IMR-90 (cell line): ENCODE measurements around the gene CLSTN3. TPM values are rescaled to one million over a fixed set of nuclear protein-coding genes. Genes with fewer than 3 reads are reported as not detected.

Experiments used
- ATAC-seq: fragments of 200-7000 bp; cut with Tn5 transposase; 2 replicates; pipeline ENCODE4 v1.9.1; 2020; ENCODE audit warnings: low read depth, mild to moderate bottlenecking, moderate library complexity
- BruUV-seq: library from RNA; stranded (reverse); fragments of 400-500 nt; replicated peaks from 2 replicates; lab custom pipeline; 2021; lab: Mats Ljungman, UMichigan
- CTCF ChIA-PET: fragments of 300-600 bp; formaldehyde crosslinking; extraction: SDS; loops from one replicate; lab custom pipeline; 2021; ENCODE audit warnings: antibody characterized with exemption; lab: Yijun Ruan, JAX
- POLR2A ChIA-PET: fragments of 300-600 bp; sonication (Branson Sonifier 250); formaldehyde crosslinking; loops from one replicate; lab custom pipeline; 2022; ENCODE audit warnings: antibody characterized with exemption; ENCODE audit not compliant: unreplicated experiment; lab: Charles Lee
- DNase-seq: peaks from one replicate; pipeline ENCODE4 v3.0.0; 2013
- H2AFZ ChIP-seq: replicated peaks from 2 replicates; pipeline ENCODE3; 2013; ENCODE audit warnings: low read length, mild to moderate bottlenecking; ENCODE audit not compliant: poor library complexity
- H2AK5ac ChIP-seq: 2 replicates; pipeline ENCODE4 v1.6.1; 2013; ENCODE audit warnings: low read depth, low read length, inconsistent platforms
- H2AK9ac ChIP-seq: replicated peaks from 2 replicates; pipeline ENCODE3; 2013; ENCODE audit warnings: mild to moderate bottlenecking, low read depth, low read length, moderate library complexity; ENCODE audit not compliant: poor library complexity
- H2BK120ac ChIP-seq: 2 replicates; pipeline ENCODE4 v1.6.1; 2013; ENCODE audit warnings: low read depth, low read length, inconsistent platforms
- H2BK15ac ChIP-seq: 3 replicates; pipeline ENCODE4 v1.6.1; 2013; ENCODE audit warnings: low read depth, low read length, inconsistent platforms
- H2BK20ac ChIP-seq: 2 replicates; pipeline ENCODE4 v1.6.1; 2013; ENCODE audit warnings: low read depth, mild to moderate bottlenecking, inconsistent platforms, low read length, moderate library complexity
- H2BK5ac ChIP-seq: 2 replicates; pipeline ENCODE4 v1.6.1; 2013; ENCODE audit warnings: mild to moderate bottlenecking, low read depth, low read length, inconsistent platforms; ENCODE audit not compliant: poor library complexity, severe bottlenecking
- H3K14ac ChIP-seq: replicated peaks from 2 replicates; pipeline ENCODE4 v1.6.1; 2013; ENCODE audit warnings: low read depth, low read length, inconsistent platforms
- H3K18ac ChIP-seq: 2 replicates; pipeline ENCODE4 v1.6.1; 2013; ENCODE audit warnings: low read depth, low read length, control low read depth
- H3K23ac ChIP-seq: 2 replicates; pipeline ENCODE4 v1.6.1; 2013; ENCODE audit warnings: low read depth, low read length, inconsistent platforms
- H3K27ac ChIP-seq: 2 replicates; pipeline ENCODE4 v1.5.1; 2013; ENCODE audit warnings: mild to moderate bottlenecking, control low read depth, low read length; ENCODE audit not compliant: insufficient read depth
- H3K27me3 ChIP-seq: 2 replicates; pipeline ENCODE4 v1.6.1; 2013; ENCODE audit warnings: low read length; ENCODE audit not compliant: control insufficient read depth, insufficient read depth
- H3K36me3 ChIP-seq: 2 replicates; pipeline ENCODE4 v1.6.1; 2013; ENCODE audit warnings: low read length, mixed read lengths; ENCODE audit not compliant: control insufficient read depth, insufficient read depth
- H3K4ac ChIP-seq: 2 replicates; pipeline ENCODE4 v1.6.1; 2013; ENCODE audit warnings: low read depth, low read length, inconsistent platforms
- H3K4me1 ChIP-seq: 2 replicates; pipeline ENCODE4 v1.6.1; 2013; ENCODE audit warnings: low read length, mixed read lengths; ENCODE audit not compliant: control insufficient read depth, insufficient read depth
- H3K4me2 ChIP-seq: 2 replicates; pipeline ENCODE4 v1.6.1; 2013; ENCODE audit warnings: low read depth, mild to moderate bottlenecking, control low read depth, low read length, moderate library complexity
- H3K4me3 ChIP-seq: 2 replicates; pipeline ENCODE4 v1.5.1; 2013; ENCODE audit warnings: low read depth, mild to moderate bottlenecking, control low read depth, low read length, moderate library complexity; ENCODE audit not compliant: insufficient read depth
- H3K56ac ChIP-seq: 2 replicates; pipeline ENCODE4 v1.6.1; 2013; ENCODE audit warnings: low read length, inconsistent platforms; ENCODE audit not compliant: insufficient read depth; ENCODE audit errors: extremely low read depth
- H3K79me1 ChIP-seq, 2 experiments: 2 replicates each; pipeline ENCODE4 v1.6.1; 2013; ENCODE audit warnings: low read length in 2 of 2, inconsistent platforms in 1 of 2, low read depth in 1 of 2
- H3K9ac ChIP-seq: 2 replicates; pipeline ENCODE4 v1.6.1; 2013; ENCODE audit warnings: low read depth, low read length, control low read depth
- H3K9me1 ChIP-seq: 2 replicates; pipeline ENCODE4 v1.6.1; 2013; ENCODE audit warnings: low read length, inconsistent platforms; ENCODE audit not compliant: insufficient read depth
- H3K9me3 ChIP-seq: 2 replicates; pipeline ENCODE4 v1.6.1; 2013; ENCODE audit warnings: low read length; ENCODE audit not compliant: control insufficient read depth, insufficient read depth
- H4K20me1 ChIP-seq: 2 replicates; pipeline ENCODE4 v1.6.1; 2013; ENCODE audit warnings: low read length, inconsistent platforms; ENCODE audit not compliant: insufficient read depth
- H4K5ac ChIP-seq: 2 replicates; pipeline ENCODE4 v1.6.1; 2013; ENCODE audit warnings: mild to moderate bottlenecking, low read depth, low read length, control low read depth
- H4K8ac ChIP-seq, 2 experiments: 2 replicates each; pipeline ENCODE4 v1.6.1; 2013; ENCODE audit warnings: low read depth in 2 of 2, low read length in 2 of 2, control low read depth in 1 of 2, inconsistent platforms in 1 of 2
- H4K91ac ChIP-seq: 2 replicates; pipeline ENCODE4 v1.6.1; 2013; ENCODE audit warnings: low read depth, low read length, inconsistent platforms; ENCODE audit not compliant: insufficient read depth
- BHLHE40 ChIP-seq: fragments of 150-350 bp; IDR thresholded peaks from 2 replicates; pipeline ENCODE4 v1.6.1; 2016; ENCODE audit warnings: mild to moderate bottlenecking, low read depth, low read length
- CEBPB ChIP-seq: IDR thresholded peaks from 2 replicates; pipeline ENCODE4 v1.6.1; 2012; ENCODE audit warnings: low read depth, low read length, improper control_type of control experiment
- CTCF ChIP-seq: conservative IDR thresholded peaks from 2 replicates; pipeline ENCODE4 v1.5.1; 2012; ENCODE audit warnings: mild to moderate bottlenecking, low read depth, low read length, improper control_type of control experiment
- ELK1 ChIP-seq: fragments of 150-350 bp; IDR thresholded peaks from 2 replicates; pipeline ENCODE4 v1.6.1; 2016; ENCODE audit warnings: low read depth, mild to moderate bottlenecking, low read length, moderate library complexity, borderline replicate concordance
- FOS ChIP-seq: fragments of 150-350 bp; IDR thresholded peaks from 2 replicates; pipeline ENCODE4 v1.6.1; 2016; ENCODE audit warnings: low read depth, low read length
- MAFK ChIP-seq: IDR thresholded peaks from 2 replicates; pipeline ENCODE4 v1.6.1; 2012; ENCODE audit warnings: low read depth, low read length, improper control_type of control experiment
- MAZ ChIP-seq: IDR thresholded peaks from 2 replicates; pipeline ENCODE4 v1.6.1; 2012; ENCODE audit warnings: low read depth, mild to moderate bottlenecking, low read length, improper control_type of control experiment, moderate library complexity, borderline replicate concordance
- MXI1 ChIP-seq: IDR thresholded peaks from 2 replicates; pipeline ENCODE4 v1.6.1; 2012; ENCODE audit warnings: low read depth, mild to moderate bottlenecking, low read length, moderate library complexity, borderline replicate concordance
- POLR2A ChIP-seq: IDR thresholded peaks from 2 replicates; pipeline ENCODE4 v1.6.1; 2012; ENCODE audit warnings: mild to moderate bottlenecking, low read depth, low read length
- RAD21 ChIP-seq: IDR thresholded peaks from 2 replicates; pipeline ENCODE4 v1.6.1; 2012; ENCODE audit warnings: low read length, improper control_type of control experiment
- RCOR1 ChIP-seq: IDR thresholded peaks from 2 replicates; pipeline ENCODE4 v1.6.1; 2012; ENCODE audit warnings: mild to moderate bottlenecking, low read length, improper control_type of control experiment; ENCODE audit not compliant: insufficient replicate concordance
- SMC3 ChIP-seq: fragments of 150-350 bp; IDR thresholded peaks from 2 replicates; pipeline ENCODE4 v1.6.1; 2016; ENCODE audit warnings: low read depth, mild to moderate bottlenecking, antibody characterized with exemption, low read length, moderate library complexity
- USF2 ChIP-seq: fragments of 150-350 bp; IDR thresholded peaks from 2 replicates; pipeline ENCODE4 v1.6.1; 2017; ENCODE audit warnings: mild to moderate bottlenecking, antibody characterized with exemption, low read length, low read depth
- WGBS, 2 experiments: methylation state at CpG; one replicate each; pipeline versions ENCODE4 v1.1.5 to v1.1.7; 2013; ENCODE audit warnings: missing lambda C conversion rate in 2 of 2; ENCODE audit not compliant: insufficient read length in 1 of 2; ENCODE audit errors: extremely low coverage in 2 of 2; 5-methylcytosine and 5-hydroxymethylcytosine counted together
- dilution Hi-C: fragments of 300-500 bp; cut with HindIII; formaldehyde crosslinking; loops from one replicate; pipeline ENCODE4 v1.14.3; 2018; ENCODE audit warnings: low sequenced_read_pairs; ENCODE audit not compliant: unreplicated experiment
- in situ Hi-C: fragments of 300-500 bp; cut with MboI; formaldehyde crosslinking; loops from 3 replicates; pipeline ENCODE4 v1.14.3; 2019; ENCODE audit warnings: low sequenced_read_pairs, inconsistent platforms, mixed read lengths
- intact Hi-C: fragments of 100-400 bp; cut with micrococcal nuclease; formaldehyde crosslinking; loops from 2 replicates; pipeline ENCODE4 v1.10.0; 2022
- polyA plus RNA-seq, 3 experiments: library from polyadenylated mRNA; depleted of rRNA; stranded (reverse); fragments of >200 nt; gene quantifications; 2 replicates each; pipeline ENCODE4 v1.2.3, GENCODE V29; 2012; ENCODE audit warnings: low replicate concordance in 1 of 3
- total RNA-seq: library from RNA; depleted of rRNA; stranded (reverse); fragments of >200 nt; gene quantifications from 2 replicates; pipeline ENCODE4 v1.2.3, GENCODE V29; 2012

CLSTN3 gene
- total and polyA plus RNA-seq, 2 of the 4 experiments (the other 2 are of a cell fraction), result 4.1 to 16.4 TPM

GRCh38 chr12:7081037-7081436 lies 49.1 kb upstream of the CLSTN3 start:
- peaks cover 0 to 5% of the 10 kb centered on the region in 2 experiments; a peak in 1 of 4 replicates for H3K79me1 ChIP-seq

More at GRCh38 chr12:7081037-7081436, 49.1 kb upstream of the CLSTN3 start:
- Histone ChIP-seq H3K18ac (no peak overlapping the region; the same call in 1 of the 2 replicates), H3K36me3 (peaks cover 45% of the 10 kb centered on the region), H3K4me2 (no peak overlapping the region), H4K20me1 (peaks cover 4% of the 10 kb centered on the region; the same call in 1 of the 2 replicates), H4K8ac (no peak overlapping the region), H2BK15ac (0 out of 3 replicates have a peak overlapping the region, but pooled peaks have one; percentile 41), H3K9me1 (peaks cover 24% of the 10 kb centered on the region), H3K27ac (peak overlapping the region; percentile 56; the same call in 1 of the 2 replicates), H3K23ac (no peak overlapping the region), H3K4me3 (no peak overlapping the region), H4K91ac (no peak overlapping the region), H3K14ac (no peak overlapping the region), H3K9ac (no peak overlapping the region), H2BK20ac (no peak overlapping the region), H3K27me3 (no peaks in the 10 kb centered on the region), H4K5ac (no peak overlapping the region), H2AK9ac (no peak overlapping the region), H3K9me3 (no peaks in the 10 kb centered on the region), H3K4me1 (peaks cover 14% of the 10 kb centered on the region), H3K4ac (no peak overlapping the region), H2AK5ac (peak overlapping the region; percentile 65), H3K56ac (no peak overlapping the region), H2AFZ (no peak overlapping the region), H2BK120ac (no peak overlapping the region), H2BK5ac (no peak overlapping the region)
- ChIA-PET POLR2A (no interaction called here), CTCF (no interaction called here)
- dilution Hi-C loops (no loop called here), in situ Hi-C loops (no loop called here), intact Hi-C loops (no loop called here)
- DNase-seq (no peak), ATAC-seq (no peak)
- WGBS, 2 experiments, result 91% methylated on average over 8 of the region's 14 CpGs; no CpG with 5 or more reads in 1 of the 2 experiments
- no TSS peak for BruUV-seq
- TF ChIP-seq SMC3 (no peak), BHLHE40 (no peak), USF2 (no peak), ELK1 (no peak), POLR2A (no peak), RAD21 (no peak), FOS (no peak), CTCF (no peak), RCOR1 (no peak), MAZ (no peak), MAFK (no peak), CEBPB (no peak), MXI1 (no peak)
